HEK293T (cell line): ENCODE results near the gene RPS25.

ENCODE experiments used
- CTCF ChIA-PET: fragments of 350-600 bp; formaldehyde crosslinking; extraction: SDS; loops from one replicate; lab custom pipeline; 2021; ENCODE audit warnings: antibody characterized with exemption, inconsistent platforms; lab: Yijun Ruan, JAX
- POLR2A ChIA-PET: fragments of 350-600 bp; formaldehyde crosslinking; extraction: SDS; loops from one replicate; lab custom pipeline; 2020; ENCODE audit warnings: antibody characterized with exemption, inconsistent platforms; lab: Yijun Ruan, JAX
- DNase-seq: peaks from one replicate; pipeline ENCODE4 v3.0.0; 2012; ENCODE audit warnings: mixed read lengths; ENCODE audit errors: extremely low spot score
- ARNT ChIP-seq: fragments of 450-650 bp; IDR thresholded peaks from 2 replicates; pipeline ENCODE4 v1.6.1; 2017; ENCODE audit warnings: mild to moderate bottlenecking
- BHLHE40 ChIP-seq: fragments of 450-650 bp; IDR thresholded peaks from 2 replicates; pipeline ENCODE4 v1.6.1; 2016; ENCODE audit warnings: mild to moderate bottlenecking, moderate library complexity, borderline replicate concordance
- CTBP1 ChIP-seq: fragments of 450-650 bp; IDR thresholded peaks from 2 replicates; pipeline ENCODE4 v1.6.1; 2016; ENCODE audit warnings: borderline replicate concordance
- ELF4 ChIP-seq: fragments of 450-650 bp; IDR thresholded peaks from 2 replicates; pipeline ENCODE4 v1.6.1; 2017; ENCODE audit warnings: antibody characterized with exemption
- FOXA1 ChIP-seq: fragments of 450-650 bp; IDR thresholded peaks from 2 replicates; pipeline ENCODE4 v1.6.1; 2016; ENCODE audit warnings: mild to moderate bottlenecking
- FOXK2 ChIP-seq: fragments of 450-650 bp; IDR thresholded peaks from 2 replicates; pipeline ENCODE4 v1.6.1; 2016; ENCODE audit warnings: mild to moderate bottlenecking
- FOXM1 ChIP-seq: fragments of 450-650 bp; IDR thresholded peaks from 2 replicates; pipeline ENCODE4 v1.6.1; 2017; ENCODE audit warnings: mild to moderate bottlenecking, borderline replicate concordance
- HDGF ChIP-seq: fragments of 450-650 bp; IDR thresholded peaks from 2 replicates; pipeline ENCODE4 v1.6.1; 2017; ENCODE audit warnings: antibody characterized with exemption, borderline replicate concordance
- L3MBTL2 ChIP-seq: fragments of 450-650 bp; conservative IDR thresholded peaks from 2 replicates; pipeline ENCODE4 v1.6.1; 2016; ENCODE audit warnings: mild to moderate bottlenecking
- LEF1 ChIP-seq: fragments of 450-650 bp; IDR thresholded peaks from 2 replicates; pipeline ENCODE4 v1.6.1; 2017; ENCODE audit warnings: mild to moderate bottlenecking, borderline replicate concordance
- NFRKB ChIP-seq: fragments of 450-650 bp; IDR thresholded peaks from 2 replicates; pipeline ENCODE4 v1.6.1; 2016; ENCODE audit warnings: mild to moderate bottlenecking, moderate library complexity
- SP1 ChIP-seq: fragments of 450-650 bp; IDR thresholded peaks from 2 replicates; pipeline ENCODE4 v1.6.1; 2017
- SUZ12 ChIP-seq: fragments of 450-650 bp; IDR thresholded peaks from 2 replicates; pipeline ENCODE4 v1.6.1; 2016; ENCODE audit warnings: mild to moderate bottlenecking
- TARDBP ChIP-seq: fragments of 450-650 bp; IDR thresholded peaks from 2 replicates; pipeline ENCODE4 v1.6.1; 2016
- ZNF384 ChIP-seq: fragments of 450-650 bp; IDR thresholded peaks from 2 replicates; pipeline ENCODE4 v1.6.1; 2016
- TF ChIP-seq, protein P1 (sequence below): fragments of 450-650 bp; IDR thresholded peaks from 2 replicates; pipeline ENCODE4 v1.6.1; 2016

Gene RPS25

DNA sequence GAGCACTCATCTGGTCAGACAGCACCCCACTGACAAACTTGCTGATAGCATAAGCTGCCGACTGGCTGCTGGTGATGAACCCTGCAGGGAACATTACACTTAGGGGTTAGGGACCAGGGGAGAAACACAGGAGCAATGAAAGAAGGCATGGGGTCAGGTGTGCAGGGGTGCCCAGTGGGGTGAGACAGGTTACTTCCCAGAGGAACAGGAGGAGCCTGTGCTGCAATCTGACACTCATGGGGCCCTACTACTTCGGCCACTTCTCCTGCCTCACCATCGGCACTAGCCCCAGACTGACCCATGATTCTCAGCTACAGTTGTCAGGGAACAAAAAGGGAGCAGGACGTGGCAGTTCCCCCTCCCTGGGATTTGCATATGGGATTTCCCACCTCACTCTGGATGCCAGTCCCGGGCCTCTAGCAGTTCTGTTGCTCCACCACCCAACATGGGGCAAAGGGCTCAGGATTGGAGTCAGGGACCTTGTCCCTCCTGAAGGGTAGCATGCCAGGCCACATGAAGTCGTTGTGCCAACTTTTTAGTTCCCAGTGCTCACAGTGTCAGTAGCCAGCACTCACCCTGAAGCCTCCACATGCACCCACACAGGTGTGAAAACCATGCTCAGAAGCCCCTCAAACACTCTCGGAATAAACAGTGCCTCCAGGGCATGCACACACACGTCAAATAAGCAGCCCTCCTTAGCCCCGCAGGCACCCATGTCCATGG lies 10.4 kb upstream of the RPS25 start:
- POLR2A ChIA-PET = interaction anchor here (3.1 kb wide), 1 partner anchor 10 kb away, joined by 14 read pairs; the partner anchor contains the start of genes RPS25 and TRAPPC4
- DNase-seq = no peak
- TF ChIP-seq L3MBTL2 (no peak), SP1 (no peak), ELF4 (no peak), ZNF384 (no peak), CTBP1 (no peak), HDGF (no peak), SUZ12 (no peak), FOXK2 (no peak), NFRKB (no peak)
- TF ChIP-seq, protein P1, sequence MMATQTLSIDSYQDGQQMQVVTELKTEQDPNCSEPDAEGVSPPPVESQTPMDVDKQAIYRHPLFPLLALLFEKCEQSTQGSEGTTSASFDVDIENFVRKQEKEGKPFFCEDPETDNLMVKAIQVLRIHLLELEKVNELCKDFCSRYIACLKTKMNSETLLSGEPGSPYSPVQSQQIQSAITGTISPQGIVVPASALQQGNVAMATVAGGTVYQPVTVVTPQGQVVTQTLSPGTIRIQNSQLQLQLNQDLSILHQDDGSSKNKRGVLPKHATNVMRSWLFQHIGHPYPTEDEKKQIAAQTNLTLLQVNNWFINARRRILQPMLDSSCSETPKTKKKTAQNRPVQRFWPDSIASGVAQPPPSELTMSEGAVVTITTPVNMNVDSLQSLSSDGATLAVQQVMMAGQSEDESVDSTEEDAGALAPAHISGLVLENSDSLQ = no peak
- CTCF ChIA-PET = no interaction called here

DNA sequence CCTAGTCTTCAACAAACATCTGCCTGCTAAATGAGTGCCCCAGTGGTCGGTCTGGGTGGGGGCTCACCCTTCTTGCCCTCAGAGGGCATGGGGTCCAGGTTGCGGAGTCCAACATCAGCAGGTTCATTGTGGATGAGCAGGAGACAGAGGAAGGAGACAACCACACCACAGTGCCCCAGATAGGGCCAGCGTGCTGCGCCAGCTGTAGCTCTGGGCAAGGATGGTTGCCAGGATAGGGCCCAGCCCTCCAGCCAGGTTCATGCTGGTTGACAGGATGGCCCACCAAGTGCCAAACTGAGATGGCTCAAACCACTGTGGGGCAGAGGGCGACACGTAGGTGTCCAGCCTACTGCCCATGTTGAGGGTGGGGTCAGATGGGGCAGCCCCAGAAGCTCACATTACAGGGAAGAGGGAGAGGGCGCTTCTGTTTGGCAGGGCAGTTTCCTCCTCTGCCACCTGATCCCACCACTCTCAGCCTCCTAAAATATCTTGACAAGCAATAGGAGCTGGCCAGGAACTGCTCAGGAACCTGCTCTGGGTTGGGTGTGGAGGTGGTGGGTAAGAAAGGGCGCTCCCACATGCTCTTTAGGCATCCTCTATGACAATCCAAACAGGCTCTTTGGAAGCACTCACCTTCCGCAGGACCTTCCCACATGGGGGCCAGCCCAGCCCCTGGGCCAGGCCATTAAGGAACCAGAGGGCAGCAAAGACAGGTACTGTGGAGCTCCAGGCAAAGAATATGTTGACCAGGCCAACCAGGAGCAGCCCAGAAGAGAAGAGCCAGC lies 9.6 kb upstream of the RPS25 start:
- POLR2A ChIA-PET = no interaction called here

DNA sequence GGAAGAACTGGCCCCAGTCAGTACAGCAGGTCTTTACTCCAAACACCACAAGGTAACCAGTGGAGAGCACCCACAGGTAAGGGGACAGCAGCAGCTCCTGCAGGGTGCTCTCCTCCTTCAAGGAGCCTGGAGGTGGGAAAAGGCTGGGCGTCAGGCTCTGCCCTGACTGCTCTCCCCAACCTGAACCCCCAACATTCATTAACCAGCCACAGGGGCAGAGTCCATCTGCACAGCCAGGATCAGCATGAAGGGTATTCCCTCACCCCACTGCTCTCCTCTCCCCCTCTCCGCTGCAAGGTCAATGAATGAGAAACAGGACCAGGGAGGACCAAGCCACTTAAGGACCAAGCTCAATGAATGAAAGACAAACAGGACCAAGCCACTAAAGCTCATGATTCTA lies 8.8 kb upstream of the RPS25 start:
- ChIA-PET CTCF (no interaction called here), POLR2A (no interaction called here)
- TF ChIP-seq ELF4 (no peak), SP1 (no peak), FOXA1 (no peak), NFRKB (no peak), FOXK2 (no peak), HDGF (no peak), BHLHE40 (no peak), FOXM1 (no peak), ARNT (no peak), L3MBTL2 (no peak), SUZ12 (no peak)
- TF ChIP-seq, protein P1 = no peak
- no peak for DNase-seq

More for the DNA sequence above, 9.6 kb upstream of the RPS25 start:
- CTCF ChIA-PET = no interaction called here
- no peak for DNase-seq
- TF ChIP-seq TARDBP (no peak), ZNF384 (no peak), HDGF (no peak), CTBP1 (no peak), NFRKB (no peak), L3MBTL2 (no peak), FOXA1 (no peak)
- TF ChIP-seq, protein P1 = no peak

DNA sequence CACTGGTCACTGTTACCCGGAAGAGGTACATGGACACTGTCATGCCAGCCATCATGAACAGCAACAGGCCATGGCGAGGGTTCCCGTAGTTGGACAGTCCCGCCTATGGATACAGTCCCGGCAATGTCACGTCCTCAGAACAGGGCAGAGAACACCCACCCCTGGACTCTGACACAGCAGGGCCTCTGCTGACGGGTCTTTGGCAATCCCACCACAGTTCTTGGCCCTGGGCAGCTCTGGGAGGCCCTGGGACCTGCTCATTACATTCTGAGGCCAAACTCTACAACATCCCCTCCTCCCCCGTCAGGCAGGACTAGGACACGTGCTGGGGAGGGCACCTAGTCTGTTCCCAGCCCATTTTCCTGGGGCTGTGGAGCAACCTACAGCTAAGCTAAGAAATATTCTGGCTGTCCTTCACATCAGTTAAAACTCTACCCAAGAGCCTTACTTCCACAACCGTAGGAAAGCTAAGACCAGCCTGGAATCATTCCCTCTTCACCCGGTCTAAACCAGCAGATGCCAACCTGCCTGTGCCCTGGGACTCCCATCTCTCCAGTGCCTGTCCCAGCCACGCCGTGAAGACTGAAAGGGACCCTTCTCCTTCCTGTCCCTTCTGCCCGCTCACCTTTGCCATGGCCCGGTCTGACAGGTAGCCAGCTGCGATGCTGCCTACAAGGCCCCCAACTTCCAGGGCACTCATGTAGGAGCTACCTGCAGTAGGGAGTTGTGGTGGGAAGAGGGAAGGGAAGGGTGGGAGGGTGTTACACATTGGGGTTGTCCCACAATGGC lies 8.0 kb upstream of the RPS25 start:
- ChIA-PET POLR2A (no interaction called here), CTCF (no interaction called here)
- TF ChIP-seq L3MBTL2 = no peak
- no peak for TF ChIP-seq FOXA1
- TF ChIP-seq ZNF384 = no peak
- TF ChIP-seq FOXM1 = no peak
- no peak for TF ChIP-seq HDGF
- TF ChIP-seq SUZ12 = no peak
- no peak for TF ChIP-seq SP1
- TF ChIP-seq, protein P1 = no peak
- TF ChIP-seq LEF1 = no peak
- no peak for TF ChIP-seq ELF4
- no peak for TF ChIP-seq ARNT
- no peak for TF ChIP-seq BHLHE40
- no peak for TF ChIP-seq FOXK2
- TF ChIP-seq CTBP1 = no peak
- TF ChIP-seq TARDBP = no peak
- no peak for TF ChIP-seq NFRKB

DNA sequence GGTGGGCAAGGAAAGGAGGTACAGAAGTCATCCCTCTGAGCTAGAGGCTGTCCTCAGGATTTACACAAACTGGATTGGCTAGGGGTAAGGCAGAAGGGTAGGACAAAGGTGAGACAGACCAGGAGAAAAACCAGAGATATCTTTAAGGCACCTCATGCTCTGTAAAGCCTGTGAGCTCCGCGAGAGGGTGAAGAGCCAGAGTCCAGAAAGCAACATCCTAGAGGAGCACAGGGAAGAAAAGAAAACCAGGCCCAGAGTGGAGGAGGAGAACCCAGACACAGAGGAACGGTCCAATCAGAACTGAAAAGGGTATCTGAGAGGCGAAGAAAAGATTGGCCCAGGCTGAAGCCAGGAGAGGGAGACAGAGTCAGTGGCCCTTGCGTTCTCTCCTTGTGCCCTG lies 7.4 kb upstream of the RPS25 start:
- TF ChIP-seq HDGF (no peak), FOXM1 (no peak), SP1 (no peak), SUZ12 (no peak)
- CTCF ChIA-PET = interaction anchor here (1.0 kb wide), 1 partner anchor 298 kb away, joined by 4 read pairs; no protein-coding TSS in a partner anchor
- POLR2A ChIA-PET = no interaction called here
- DNase-seq = no peak

More for the DNA sequence above, 8.0 kb upstream of the RPS25 start:
- no peak for DNase-seq
